GM23338 (cell line): ENCODE results near the gene FTO.

Experiments used
- CREB1 ChIP-seq: fragments of 250-450 bp; sonication (Bioruptor Pico); IDR thresholded peaks from 2 replicates; pipeline ENCODE4 v1.5.0; 2020; ENCODE audit warnings: low read depth, mild to moderate bottlenecking, moderate library complexity
- STAT1 ChIP-seq: IDR thresholded peaks from one replicate; pipeline ENCODE4 v1.6.1; 2016; ENCODE audit warnings: antibody characterized with exemption; ENCODE audit not compliant: unreplicated experiment
- TF ChIP-seq, protein P1 (sequence below), 2 experiments: fragments of 200-600 bp in 1 of 2; sonication (generic) in 1 of 2; conservative IDR thresholded peaks; 2 replicates each; pipeline versions ENCODE4 v1.5.1 to v1.6.1; 2016 to 2017; ENCODE audit warnings: antibody characterized with exemption in 2 of 2, low read depth in 2 of 2, mild to moderate bottlenecking in 2 of 2, moderate library complexity in 1 of 2

GRCh38 chr16:53888222-53888621, 184.3 kb downstream of the FTO start:
- TF ChIP-seq CREB1 (CRISPR knock-in tag): no peak
- TF ChIP-seq, protein P1, sequence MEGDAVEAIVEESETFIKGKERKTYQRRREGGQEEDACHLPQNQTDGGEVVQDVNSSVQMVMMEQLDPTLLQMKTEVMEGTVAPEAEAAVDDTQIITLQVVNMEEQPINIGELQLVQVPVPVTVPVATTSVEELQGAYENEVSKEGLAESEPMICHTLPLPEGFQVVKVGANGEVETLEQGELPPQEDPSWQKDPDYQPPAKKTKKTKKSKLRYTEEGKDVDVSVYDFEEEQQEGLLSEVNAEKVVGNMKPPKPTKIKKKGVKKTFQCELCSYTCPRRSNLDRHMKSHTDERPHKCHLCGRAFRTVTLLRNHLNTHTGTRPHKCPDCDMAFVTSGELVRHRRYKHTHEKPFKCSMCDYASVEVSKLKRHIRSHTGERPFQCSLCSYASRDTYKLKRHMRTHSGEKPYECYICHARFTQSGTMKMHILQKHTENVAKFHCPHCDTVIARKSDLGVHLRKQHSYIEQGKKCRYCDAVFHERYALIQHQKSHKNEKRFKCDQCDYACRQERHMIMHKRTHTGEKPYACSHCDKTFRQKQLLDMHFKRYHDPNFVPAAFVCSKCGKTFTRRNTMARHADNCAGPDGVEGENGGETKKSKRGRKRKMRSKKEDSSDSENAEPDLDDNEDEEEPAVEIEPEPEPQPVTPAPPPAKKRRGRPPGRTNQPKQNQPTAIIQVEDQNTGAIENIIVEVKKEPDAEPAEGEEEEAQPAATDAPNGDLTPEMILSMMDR (conservative IDR thresholded peaks at IDR 0.05; ENCODE audit: low read depth in 2 of 2): no peak
- no peak for TF ChIP-seq STAT1
